ENCODE measurements around the gene GAS7.
"Not testable (repeated sequence)": the region's sequence is repeated elsewhere in the genome, so short reads cannot be mapped to it uniquely, and the experiment has no call there.

Gene GAS7

GRCh38 chr17:10106067-10106466 is 92.3 kb downstream of the GAS7 start:
- no peak for FAIRE-seq

- no peak for FAIRE-seq
These were observed 92.8 kb downstream of the GAS7 start for GRCh38 chr17:10105513-10106001.

- FAIRE-seq: no peak
These were observed 94.7 kb downstream of the GAS7 start for GRCh38 chr17:10103712-10104111.

GRCh38 chr17:10102817-10103216 is 95.6 kb downstream of the GAS7 start:
- FAIRE-seq: no peak

- no peak for FAIRE-seq
These were observed 99.3 kb downstream of the GAS7 start for GRCh38 chr17:10099051-10099571.

- FAIRE-seq: no peak
These were observed 101.8 kb downstream of the GAS7 start for GRCh38 chr17:10096596-10096995.

GRCh38 chr17:10095295-10095694 is 103.1 kb downstream of the GAS7 start:
- not testable (repeated sequence) for FAIRE-seq

- no peak for FAIRE-seq
These were observed 103.6 kb downstream of the GAS7 start for GRCh38 chr17:10094797-10095196.

GRCh38 chr17:10092595-10092994 is 105.8 kb downstream of the GAS7 start:
- FAIRE-seq: no peak

- no peak for FAIRE-seq
These were observed 107.4 kb downstream of the GAS7 start for GRCh38 chr17:10091046-10091445.

- FAIRE-seq: no peak
These were observed 109.1 kb downstream of the GAS7 start for GRCh38 chr17:10089196-10089804.

- FAIRE-seq: no peak
These were observed 110.0 kb downstream of the GAS7 start for GRCh38 chr17:10088444-10088843.

GRCh38 chr17:10087355-10087754 is 111.1 kb downstream of the GAS7 start:
- no peak for FAIRE-seq

GRCh38 chr17:10083864-10084263 is 114.5 kb downstream of the GAS7 start:
- no peak for FAIRE-seq

- FAIRE-seq: no peak
These were observed 115.6 kb downstream of the GAS7 start for GRCh38 chr17:10082795-10083194.

- FAIRE-seq: no peak
These were observed 116.7 kb downstream of the GAS7 start for GRCh38 chr17:10081571-10082169.

- FAIRE-seq: no peak
These were observed 120.7 kb downstream of the GAS7 start for GRCh38 chr17:10077561-10078299.

GRCh38 chr17:10075919-10076318 is 122.5 kb downstream of the GAS7 start:
- FAIRE-seq: no peak

- no peak for FAIRE-seq
These were observed 124.5 kb downstream of the GAS7 start for GRCh38 chr17:10073941-10074340.

GRCh38 chr17:10072556-10073425 is 125.6 kb downstream of the GAS7 start:
- no peak for FAIRE-seq

GRCh38 chr17:10072086-10072485 is 126.3 kb downstream of the GAS7 start:
- FAIRE-seq: no peak

GRCh38 chr17:10071141-10071540 is 127.3 kb downstream of the GAS7 start:
- FAIRE-seq: no peak

- no peak for FAIRE-seq
These were observed 127.7 kb downstream of the GAS7 start for GRCh38 chr17:10070690-10071089.

All from islet of Langerhans (tissue), 1 donor.